Spleen (tissue), 11 donors: ENCODE measurements around the gene PANK1. TPM values are rescaled to one million over a fixed set of nuclear protein-coding genes. Genes with fewer than 3 reads are reported as not detected.
"Not testable (repeated sequence)": the region's sequence is repeated elsewhere in the genome, so short reads cannot be mapped to it uniquely, and the experiment has no call there.

Experiments used
- DNase-seq: peaks from one replicate; pipeline ENCODE4 v3.0.0-alpha.2; 2020
- H3K27ac ChIP-seq, 8 donors: fragments of 200-600 bp; sonication (generic) in 7 of 8; 1 replicate in 4 of 8; 2 replicates in 4 of 8; pipeline versions ENCODE4 v1.5.0 to v1.8.0; 2016 to 2021; ENCODE audit warnings: inconsistent platforms in 4 of 8, mild to moderate bottlenecking in 4 of 8, moderate library complexity in 1 of 8
- H3K27me3 ChIP-seq, 7 donors: fragments of 200-600 bp; sonication (generic) in 6 of 7; replicated peaks in 1 of 7; 1 replicate in 4 of 7; 2 replicates in 3 of 7; pipeline versions ENCODE4 v1.5.0 to v1.8.0; 2016 to 2021; ENCODE audit warnings: inconsistent platforms in 3 of 7, mild to moderate bottlenecking in 1 of 7
- H3K36me3 ChIP-seq, 6 donors: fragments of 200-600 bp; sonication (generic) in 5 of 6; 1 replicate in 4 of 6; 2 replicates in 2 of 6; pipeline versions ENCODE4 v1.5.0 to v1.8.0; 2016 to 2021; ENCODE audit warnings: inconsistent platforms in 2 of 6
- H3K4me1 ChIP-seq, 6 donors: fragments of 200-600 bp; sonication (generic) in 5 of 6; 1 replicate in 3 of 6; 2 replicates in 3 of 6; pipeline versions ENCODE4 v1.5.0 to v1.8.0; 2016 to 2021; ENCODE audit warnings: inconsistent platforms in 3 of 6
- H3K4me3 ChIP-seq, 8 donors: fragments of 200-600 bp; sonication (generic) in 7 of 8; 1 replicate in 4 of 8; 2 replicates in 4 of 8; pipeline versions ENCODE4 v1.5.0 to v1.8.0; 2016 to 2021; ENCODE audit warnings: inconsistent platforms in 4 of 8, mild to moderate bottlenecking in 4 of 8, moderate library complexity in 2 of 8
- H3K9me3 ChIP-seq, 8 donors: fragments of 200-600 bp; sonication (generic) in 7 of 8; 1 replicate in 4 of 8; 2 replicates in 4 of 8; pipeline versions ENCODE4 v1.5.0 to v1.8.0; 2016 to 2021; ENCODE audit warnings: inconsistent platforms in 4 of 8
- POLR2A ChIP-seq, 3 donors: fragments of 450-650 bp; IDR thresholded peaks; one replicate each; pipeline ENCODE4 v1.5.1; 2017; ENCODE audit warnings: antibody characterized with exemption in 3 of 3, mild to moderate bottlenecking in 1 of 3
- POLR2AphosphoS5 ChIP-seq, 3 donors: sonication (generic); formaldehyde crosslinking; IDR thresholded peaks; one replicate each; pipeline ENCODE4 v1.5.1; 2017; ENCODE audit warnings: antibody characterized with exemption in 3 of 3
- WGBS, 5 donors: extraction: QIAGEN DNeasy Blood & Tissue Kit in 3 of 5; methylation state at CpG; one replicate each; pipeline versions ENCODE4 v1.1.5 to v1.1.7; 2013 to 2018; 5-methylcytosine and 5-hydroxymethylcytosine counted together
- intact Hi-C: fragments of 100-400 bp; cut with DNase I; formaldehyde crosslinking; loops from one replicate; pipeline ENCODE4 v1.15.0; 2023; ENCODE audit warnings: low total_unique reads
- polyA plus RNA-seq, 3 donors: library from polyadenylated mRNA; stranded (reverse); fragments of 200-250 nt; gene quantifications; one replicate each; pipeline ENCODE4 v1.2.1, GENCODE V29; 2013
- total RNA-seq, 7 donors: library from RNA; depleted of rRNA in 3 of 7; stranded (reverse); fragments of >200 nt in 3 of 7; fragmentation: NEBNext Ultra II Directional in 4 of 7; extraction: Animal tissue kit (Norgen Biotek cat#: 25700) in 4 of 7; gene quantifications; one replicate each; pipeline versions ENCODE4 v1.1.0 to v1.2.1, GENCODE V29; 2016 to 2021
- TF ChIP-seq, protein P1 (sequence below), 11 experiments: fragments of 200-600 bp in 7 of 11; fragments of 450-650 bp in 4 of 11; sonication (generic) in 4 of 11; IDR thresholded peaks in 8 of 11; conservative IDR thresholded peaks in 3 of 11; 1 replicate in 7 of 11; 2 replicates in 4 of 11; pipeline versions ENCODE4 v1.4.0 to v1.8.0; 2016 to 2021; ENCODE audit warnings: antibody characterized with exemption in 11 of 11, inconsistent platforms in 4 of 11, mild to moderate bottlenecking in 1 of 11
- donor health status: healthy with polysubstance abuse.
- donor health status: DM: no; HTN: no; CAD: no; lungs with moderate emphysema.
- donor health status: DM: no; HTN: no; CAD: no.
- donor health status: Bipolar disorder and iron deficiency.
- donor health status: healthy.
- donor health status: DM: no; HTN: no; CAD: no.
- donor health status: DM: yes; HTN: yes; CAD: no.

The PANK1 gene
- total and polyA plus RNA-seq, 10 donors, result 0.37 to 6.2 (median 1.6) TPM

DNA sequence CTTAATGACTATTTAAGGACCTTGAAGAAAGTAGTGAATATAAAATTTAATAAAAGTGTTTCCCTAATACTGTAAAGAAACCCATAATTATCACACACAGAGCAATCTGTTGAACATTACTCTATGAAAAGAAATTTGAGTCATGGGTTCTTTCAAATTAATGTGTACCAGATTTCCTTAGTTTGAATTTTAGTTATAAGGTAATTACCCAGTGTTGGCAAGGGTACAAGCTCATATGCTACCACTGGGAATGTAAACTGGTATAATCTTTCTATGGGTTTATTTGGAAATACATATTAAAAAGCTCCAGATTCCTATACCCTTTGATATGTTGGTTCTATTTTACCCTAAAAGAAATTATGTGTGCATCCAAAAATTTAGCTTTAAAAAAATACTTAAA lies 22.9 kb downstream of the PANK1 start:
- no peak overlapping the region for H3K4me3 ChIP-seq
- H3K36me3 ChIP-seq, result no peaks in the 10 kb centered on the region
- H3K27ac ChIP-seq, result no peak overlapping the region
- H3K9me3 ChIP-seq, result peaks cover 0 to 30% (median 24%) of the 10 kb centered on the region in 8 donors
- no peaks in the 10 kb centered on the region for H3K4me1 ChIP-seq
- TF ChIP-seq POLR2AphosphoS5 (IDR thresholded peaks at IDR 0.05), result no peak
- TF ChIP-seq, protein P1, sequence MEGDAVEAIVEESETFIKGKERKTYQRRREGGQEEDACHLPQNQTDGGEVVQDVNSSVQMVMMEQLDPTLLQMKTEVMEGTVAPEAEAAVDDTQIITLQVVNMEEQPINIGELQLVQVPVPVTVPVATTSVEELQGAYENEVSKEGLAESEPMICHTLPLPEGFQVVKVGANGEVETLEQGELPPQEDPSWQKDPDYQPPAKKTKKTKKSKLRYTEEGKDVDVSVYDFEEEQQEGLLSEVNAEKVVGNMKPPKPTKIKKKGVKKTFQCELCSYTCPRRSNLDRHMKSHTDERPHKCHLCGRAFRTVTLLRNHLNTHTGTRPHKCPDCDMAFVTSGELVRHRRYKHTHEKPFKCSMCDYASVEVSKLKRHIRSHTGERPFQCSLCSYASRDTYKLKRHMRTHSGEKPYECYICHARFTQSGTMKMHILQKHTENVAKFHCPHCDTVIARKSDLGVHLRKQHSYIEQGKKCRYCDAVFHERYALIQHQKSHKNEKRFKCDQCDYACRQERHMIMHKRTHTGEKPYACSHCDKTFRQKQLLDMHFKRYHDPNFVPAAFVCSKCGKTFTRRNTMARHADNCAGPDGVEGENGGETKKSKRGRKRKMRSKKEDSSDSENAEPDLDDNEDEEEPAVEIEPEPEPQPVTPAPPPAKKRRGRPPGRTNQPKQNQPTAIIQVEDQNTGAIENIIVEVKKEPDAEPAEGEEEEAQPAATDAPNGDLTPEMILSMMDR (IDR thresholded peaks at IDR 0.05 in 8 of 11, conservative IDR thresholded peaks at IDR 0.05 in 3 of 11), result no peak
- no peak for TF ChIP-seq POLR2A (IDR thresholded peaks at IDR 0.05)
- intact Hi-C loops, result no loop called here
- DNase-seq, result no peak
- H3K27me3 ChIP-seq, result no peaks in the 10 kb centered on the region

DNA sequence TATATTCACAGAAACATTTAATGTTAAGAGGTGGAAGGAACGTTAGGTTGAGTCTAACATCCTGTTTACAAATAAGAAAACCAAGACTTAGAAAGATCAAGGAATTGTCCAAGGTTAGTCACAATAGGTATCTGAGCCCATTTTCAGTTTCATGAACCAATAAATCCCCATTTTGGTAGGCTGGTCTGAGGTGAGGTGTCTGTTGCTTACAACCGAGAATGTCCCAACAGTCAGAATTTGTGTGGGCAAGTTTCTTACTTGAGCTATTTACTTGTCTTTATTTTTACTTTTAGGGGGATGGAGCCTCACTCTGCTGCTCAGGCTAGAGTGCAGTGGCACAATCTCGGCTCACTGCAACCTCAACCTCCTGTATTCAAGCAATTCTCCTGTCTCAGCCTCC lies 23.6 kb downstream of the PANK1 start:
- Histone ChIP-seq H3K4me1 (no peaks in the 10 kb centered on the region), H3K4me3 (no peak overlapping the region), H3K9me3 (peaks cover 0 to 30% (median 24%) of the 10 kb centered on the region in 8 donors), H3K27me3 (no peaks in the 10 kb centered on the region), H3K36me3 (no peaks in the 10 kb centered on the region), H3K27ac (no peak overlapping the region)
- TF ChIP-seq POLR2AphosphoS5 (IDR thresholded peaks at IDR 0.05), result no peak
- TF ChIP-seq, protein P1 (IDR thresholded peaks at IDR 0.05 in 8 of 11, conservative IDR thresholded peaks at IDR 0.05 in 3 of 11), result no peak
- no peak for TF ChIP-seq POLR2A (IDR thresholded peaks at IDR 0.05)
- intact Hi-C loops, result no loop called here
- 82 to 90% (median 84%) methylated on average over 3 of the region's 3 CpGs for WGBS, 5 donors
- DNase-seq, result no peak

DNA sequence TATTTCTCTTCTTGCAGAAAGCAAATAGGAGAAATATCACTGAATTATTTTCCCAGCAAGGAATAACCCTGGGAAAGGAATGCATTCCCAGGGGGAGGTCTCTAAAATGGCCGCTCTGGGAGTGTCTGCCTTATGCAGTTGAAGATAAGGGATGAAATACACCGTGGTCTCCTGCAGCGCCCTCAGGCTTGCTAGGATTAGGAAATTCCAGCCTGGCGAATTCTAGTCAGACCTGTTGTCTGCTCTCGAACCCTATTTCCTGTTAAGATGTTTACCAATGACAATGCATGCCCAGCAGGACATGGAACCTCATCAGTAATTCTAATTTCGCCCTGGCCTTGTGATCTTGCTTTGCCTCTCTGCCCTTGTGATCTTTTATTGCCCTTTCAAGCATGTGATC lies 24.7 kb downstream of the PANK1 start:
- peaks cover 0 to 30% (median 24%) of the 10 kb centered on the region in 8 donors for H3K9me3 ChIP-seq
- H3K27me3 ChIP-seq, DNase-seq, H3K36me3 ChIP-seq, H3K4me3 ChIP-seq, H3K4me1 ChIP-seq, intact Hi-C loops, H3K27ac ChIP-seq: not testable (repeated sequence)
- 76 to 95% (median 92%) methylated on average over 6 of the region's 6 CpGs for WGBS, 5 donors

- no peak for TF ChIP-seq POLR2A (IDR thresholded peaks at IDR 0.05)
- no peak for TF ChIP-seq POLR2AphosphoS5 (IDR thresholded peaks at IDR 0.05)
- Histone ChIP-seq H3K27me3 (no peaks in the 10 kb centered on the region), H3K4me1 (no peaks in the 10 kb centered on the region), H3K4me3 (no peak overlapping the region), H3K9me3 (peaks cover 0 to 19% (median 17%) of the 10 kb centered on the region in 8 donors), H3K36me3 (peaks cover 0 to 9% (median 0%) of the 10 kb centered on the region in 6 donors), H3K27ac (no peak overlapping the region)
- WGBS, 5 donors, result 0 to 11% (median 5%) methylated on average over 1 of the region's 1 CpG
- intact Hi-C loops, result no loop called here
- DNase-seq, result no peak
These were observed 29.2 kb downstream of the PANK1 start for GRCh38 chr10:89615824-89616223.

GRCh38 chr10:89615112-89615511 lies 29.9 kb downstream of the PANK1 start:
- no peak for TF ChIP-seq POLR2AphosphoS5 (IDR thresholded peaks at IDR 0.05)
- TF ChIP-seq POLR2A (IDR thresholded peaks at IDR 0.05), result no peak
- TF ChIP-seq, protein P1 (IDR thresholded peaks at IDR 0.05 in 8 of 11, conservative IDR thresholded peaks at IDR 0.05 in 3 of 11), result no peak
- H3K36me3 ChIP-seq, result peaks cover 0 to 15% (median 0%) of the 10 kb centered on the region in 6 donors
- 81 to 91% (median 82%) methylated on average over 3 of the region's 3 CpGs for WGBS, 5 donors
- DNase-seq, result no peak
- intact Hi-C loops, result no loop called here
- H3K4me3 ChIP-seq, result no peak overlapping the region
- H3K4me1 ChIP-seq, result no peaks in the 10 kb centered on the region
- no peaks in the 10 kb centered on the region for H3K27me3 ChIP-seq
- no peak overlapping the region for H3K27ac ChIP-seq
- H3K9me3 ChIP-seq, result peaks cover 0 to 12% (median 10%) of the 10 kb centered on the region in 8 donors
